HS-5 (cell line): Measurements from ENCODE around the gene ACAT1.
"Not testable (repeated sequence)": the region's sequence is repeated elsewhere in the genome, so short reads cannot be mapped to it uniquely, and the experiment has no call there.

Experiments
- DNase-seq: peaks from one replicate; pipeline ENCODE4 v3.0.0-alpha.2; 2012; ENCODE audit warnings: low read depth

ACAT1 gene

DNA sequence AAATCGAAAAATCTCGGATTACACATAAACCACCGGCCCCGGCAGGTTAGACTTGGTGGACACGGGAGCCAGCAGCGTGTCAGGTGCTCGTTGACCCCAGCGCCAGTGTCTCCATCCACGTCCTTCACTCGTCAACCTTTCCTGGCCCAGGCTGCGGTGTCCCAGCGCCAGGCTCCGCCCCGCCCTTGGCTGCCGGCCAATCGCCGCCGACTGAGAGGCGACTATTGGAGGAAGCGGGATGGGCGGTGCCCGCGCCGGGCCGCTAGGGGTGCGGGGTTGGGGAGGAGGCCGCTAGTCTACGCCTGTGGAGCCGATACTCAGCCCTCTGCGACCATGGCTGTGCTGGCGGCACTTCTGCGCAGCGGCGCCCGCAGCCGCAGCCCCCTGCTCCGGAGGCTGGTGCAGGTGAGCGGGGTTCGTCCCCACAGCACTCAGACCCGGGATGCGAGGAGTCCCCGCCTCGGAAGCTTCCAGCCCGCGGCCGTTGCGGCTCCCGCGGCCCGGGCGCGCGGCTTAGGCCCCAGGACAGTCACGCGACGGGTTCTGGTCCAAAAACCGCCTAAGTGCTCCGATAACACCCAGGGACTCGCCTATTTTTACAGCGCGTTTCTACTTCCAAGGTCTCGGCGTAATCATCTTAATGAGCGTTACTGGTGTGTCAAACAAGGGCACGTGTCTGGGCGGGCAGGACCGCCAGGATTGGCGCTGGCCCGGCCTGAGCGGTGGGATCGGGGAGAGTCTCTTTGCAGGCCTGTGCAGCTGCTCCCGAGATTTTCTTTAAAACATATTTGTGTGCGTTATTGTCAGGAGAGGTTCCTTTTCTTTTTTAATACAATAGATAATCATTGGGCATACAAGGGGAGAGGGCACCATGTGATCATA is at the start of gene ACAT1:
Gene ACAT1 (plus strand): TSS at position 294 of the 882 bp plus-strand sequence. CDS start 40 bp downstream, at position 334.
- peak; percentile 44 for DNase-seq

DNA sequence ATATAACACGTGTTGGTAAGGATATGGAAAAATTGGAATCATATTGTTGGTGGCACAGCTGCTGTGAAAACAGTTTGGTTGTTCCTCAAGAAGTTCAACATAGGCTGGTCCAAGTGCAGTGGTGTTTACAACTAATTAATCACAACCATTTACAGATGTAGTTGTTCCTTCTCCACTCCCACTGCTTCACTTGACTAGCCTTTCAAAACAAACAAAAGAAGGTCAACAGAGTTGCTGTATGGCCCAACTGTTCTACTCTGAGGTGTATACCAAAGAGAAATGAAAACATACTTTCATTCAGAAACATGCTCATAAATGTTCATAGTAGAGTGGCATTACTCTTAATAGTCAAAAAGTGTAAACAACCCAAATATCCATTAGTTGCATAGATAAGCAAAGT is 36.6 kb upstream of the ACAT1 start:
- DNase-seq = no peak

DNA sequence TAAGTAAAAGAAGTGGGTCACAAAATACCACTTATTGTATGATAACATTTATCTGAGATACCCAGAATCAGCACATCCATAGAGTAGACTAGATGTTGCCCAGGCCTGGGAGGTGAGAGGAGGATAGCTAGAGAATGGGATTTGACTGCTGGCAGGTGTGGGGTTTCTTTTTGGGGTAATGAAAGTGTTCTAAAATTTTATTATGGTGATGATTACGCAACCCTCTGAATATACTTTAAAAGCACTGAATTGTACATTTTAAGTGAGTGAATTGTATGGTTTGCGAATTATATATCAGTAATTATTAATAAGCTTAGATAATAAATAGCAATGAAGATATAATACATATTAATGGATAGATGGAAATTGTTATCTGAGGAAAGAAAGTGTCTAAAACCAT is 35.7 kb upstream of the ACAT1 start:
- no peak for DNase-seq

DNA sequence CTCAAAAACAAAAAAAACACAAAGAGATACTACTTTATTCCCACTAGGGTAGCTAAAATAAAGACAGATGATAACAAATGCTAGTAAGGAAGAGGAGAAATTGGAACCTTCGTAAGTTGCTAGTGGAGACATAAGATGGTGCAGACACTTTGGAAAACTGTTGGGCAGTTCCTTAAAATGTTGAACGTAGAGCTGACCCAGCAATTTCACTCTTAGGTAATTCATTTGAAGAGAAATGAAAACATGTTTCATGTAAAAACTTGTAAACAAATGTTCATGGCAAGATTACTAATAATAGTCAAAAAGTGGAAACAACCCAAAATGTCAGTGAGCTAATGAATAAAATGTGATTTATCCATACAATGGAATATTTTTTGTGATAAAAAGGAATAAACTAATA is 29.2 kb upstream of the ACAT1 start:
- no peak for DNase-seq

DNA sequence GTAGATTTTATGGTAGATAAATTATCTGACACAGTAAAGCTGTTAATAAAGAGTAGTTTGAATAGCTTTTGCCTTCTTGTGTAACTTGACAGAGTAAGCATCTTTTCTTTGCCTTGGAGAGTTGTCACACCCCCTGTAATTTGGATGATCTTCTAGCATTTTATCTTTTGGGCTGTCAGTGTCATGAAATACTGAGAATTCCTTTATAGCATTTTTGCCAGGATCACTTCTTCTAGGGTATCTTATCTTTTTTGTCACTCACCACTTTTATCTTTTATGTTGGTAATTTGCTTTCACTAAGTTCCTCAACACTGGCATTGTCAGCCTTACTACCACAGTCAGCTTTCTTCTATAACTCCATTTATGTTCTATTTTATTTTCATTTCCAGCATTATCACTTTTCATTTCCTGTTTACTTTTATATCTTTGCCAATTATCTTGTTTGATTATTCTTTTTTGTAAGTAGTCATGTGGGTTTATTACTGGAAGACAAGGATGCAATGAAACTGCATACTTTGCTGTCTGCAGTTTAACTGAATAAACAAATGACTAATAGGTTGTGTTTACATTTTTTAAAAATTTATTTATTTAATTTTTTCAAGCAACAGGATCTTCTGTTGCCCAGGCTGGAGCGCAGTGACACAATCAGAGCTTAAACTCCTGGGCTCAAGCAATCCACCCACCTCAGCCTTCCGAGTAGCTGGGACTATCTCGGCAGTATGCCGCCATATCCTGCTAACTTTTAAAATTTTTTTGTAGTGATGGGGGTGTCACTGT is 28.1 kb upstream of the ACAT1 start:
- no peak for DNase-seq

DNA sequence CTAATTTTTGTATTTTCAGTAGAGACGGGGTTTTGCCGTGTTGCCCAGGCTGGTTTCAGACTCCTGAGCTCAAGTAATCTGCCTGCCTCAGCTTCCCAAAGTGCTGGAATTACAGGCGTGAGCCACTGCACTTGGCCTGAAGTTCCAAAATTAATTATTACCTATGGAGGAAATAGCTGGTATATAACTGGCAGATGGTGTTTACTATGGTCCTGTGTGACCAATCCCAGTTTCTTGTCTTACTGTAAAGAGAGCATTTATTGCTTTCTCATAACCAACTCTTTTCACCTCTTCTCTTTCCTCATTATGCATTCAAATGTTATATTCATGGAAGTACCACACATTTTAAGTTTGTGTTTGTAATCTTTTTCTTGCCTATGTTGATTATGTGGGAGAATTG is 24.2 kb upstream of the ACAT1 start:
- no peak for DNase-seq

DNA sequence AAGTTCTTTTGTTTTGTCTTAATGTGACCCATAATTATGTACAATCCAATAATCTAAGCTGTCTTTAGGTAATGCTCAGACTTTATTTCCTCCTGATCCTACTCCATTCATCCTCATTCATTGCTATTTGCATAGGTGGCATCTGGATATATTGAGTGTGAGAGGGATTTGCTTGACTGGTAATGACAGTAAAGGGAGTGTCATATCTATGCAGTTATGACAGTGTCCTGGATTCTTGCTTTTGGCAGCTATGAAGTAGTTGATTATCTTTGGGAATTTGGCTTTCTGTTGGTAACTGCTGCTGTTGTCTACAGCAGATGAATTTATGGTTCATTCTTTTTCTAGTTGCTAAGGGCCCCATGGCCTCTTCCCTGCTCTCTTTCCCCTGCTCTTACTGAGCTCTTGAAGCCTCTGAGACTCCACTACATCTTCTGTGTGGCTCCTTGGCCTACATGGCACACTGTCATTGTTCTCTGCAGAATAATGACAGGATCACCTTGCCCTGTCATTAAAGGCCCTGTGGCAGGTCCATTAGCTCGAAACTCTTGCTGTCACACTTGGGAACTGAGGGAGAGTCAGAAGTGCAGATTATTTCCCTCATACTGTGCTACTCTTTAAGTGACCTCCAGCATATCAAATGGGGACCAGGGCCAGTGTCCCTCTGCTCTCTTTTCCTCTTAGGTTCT is 20.1 kb upstream of the ACAT1 start:
- no peak for DNase-seq

DNA sequence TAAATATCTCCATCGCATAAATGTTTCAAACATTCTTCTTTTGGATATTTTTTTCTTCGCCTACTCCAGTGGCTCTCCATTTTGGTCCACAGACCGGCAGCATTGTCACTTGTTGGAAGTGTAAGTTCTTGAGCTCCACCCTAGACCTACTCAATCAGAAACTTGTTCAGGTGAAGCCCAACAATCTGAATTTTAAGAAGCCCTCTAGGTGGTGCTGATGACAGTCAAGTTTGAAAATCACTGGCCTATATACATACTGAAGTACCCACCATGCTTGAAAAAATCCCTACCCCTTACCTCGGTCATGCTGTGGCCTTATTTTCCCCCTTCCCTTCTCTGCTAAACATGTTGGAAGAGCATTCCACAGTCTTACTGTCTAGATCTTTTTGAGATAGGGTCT is 10.2 kb upstream of the ACAT1 start:
- DNase-seq = no peak

DNA sequence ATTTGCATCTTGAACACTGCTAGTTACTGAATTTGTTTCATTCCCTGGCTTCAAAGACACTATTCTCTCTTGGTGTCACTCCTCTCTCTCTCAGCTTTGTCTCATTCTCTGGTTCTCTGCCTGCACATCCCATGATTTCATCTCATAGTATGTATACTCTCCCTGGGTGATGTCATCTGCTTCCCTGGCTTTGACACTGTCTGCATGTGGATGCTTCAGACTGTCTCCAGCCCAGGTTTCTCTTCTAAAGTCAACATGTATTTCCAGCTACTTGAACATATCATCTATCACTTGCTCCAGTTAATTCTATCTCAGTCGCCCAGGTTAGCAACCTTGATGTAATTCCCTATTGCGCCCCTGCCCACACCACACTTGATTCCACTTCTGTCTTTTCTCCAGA is 9.3 kb upstream of the ACAT1 start:
- DNase-seq = no peak

DNA sequence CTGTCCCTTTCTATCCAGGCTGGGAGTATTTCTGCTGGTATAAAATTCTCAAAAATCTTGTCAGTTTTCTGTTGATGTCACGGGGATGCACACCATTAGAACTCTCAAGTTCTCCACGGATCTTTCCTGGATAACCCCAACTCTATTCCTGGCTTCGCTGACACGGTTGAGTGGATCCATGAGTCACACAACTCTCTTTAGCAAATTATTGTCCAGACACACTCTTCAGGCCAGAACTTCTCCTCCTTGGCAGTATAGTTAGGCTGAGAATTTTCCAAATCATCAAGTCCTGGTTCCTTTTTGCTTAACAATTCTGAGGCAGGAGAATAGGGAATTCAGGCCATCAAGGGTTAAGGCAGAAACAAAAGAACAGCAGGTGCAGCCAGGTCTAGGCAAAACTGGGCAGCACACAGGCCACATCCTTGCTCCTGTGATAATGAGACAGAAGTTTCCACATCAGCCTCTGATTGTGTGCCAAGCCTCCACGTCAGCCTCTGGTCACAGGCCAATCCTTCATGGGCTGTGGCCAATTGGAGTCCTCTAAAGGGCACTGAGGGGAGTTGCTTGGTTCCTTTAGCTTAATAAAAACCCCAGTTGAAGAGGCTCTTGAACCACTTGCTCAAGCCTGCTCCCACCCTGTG is 5.7 kb upstream of the ACAT1 start:
- peak; percentile 24 for DNase-seq

DNA sequence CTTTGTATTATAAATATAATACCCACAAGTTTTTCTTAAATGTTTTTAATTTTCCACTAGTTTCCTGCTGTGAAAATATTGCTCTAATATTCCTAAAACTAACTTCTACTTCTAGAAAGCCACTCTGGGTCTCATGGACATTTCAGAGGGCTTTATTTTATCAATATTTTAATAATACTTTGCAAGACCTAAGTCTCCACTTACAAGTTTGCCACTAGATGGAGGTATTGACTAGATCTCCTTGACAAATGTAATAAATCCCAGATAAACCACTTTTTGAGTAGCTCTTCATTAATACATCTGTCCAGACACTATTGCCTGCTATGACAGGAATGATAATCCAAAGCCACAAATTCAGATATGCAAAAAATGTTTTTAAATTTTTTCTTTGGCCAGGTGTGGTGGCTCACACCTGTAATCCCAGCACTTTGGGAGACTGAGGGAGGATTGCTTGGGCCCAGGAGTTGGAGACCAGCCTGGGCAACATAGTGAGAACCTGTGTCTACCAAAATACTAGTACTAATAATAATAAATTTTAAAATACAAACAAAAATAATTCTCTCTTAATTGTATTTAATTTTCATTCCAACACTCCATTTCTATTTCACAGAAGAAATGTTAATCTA is 3.5 kb upstream of the ACAT1 start:
- peak; percentile 25 for DNase-seq

DNA sequence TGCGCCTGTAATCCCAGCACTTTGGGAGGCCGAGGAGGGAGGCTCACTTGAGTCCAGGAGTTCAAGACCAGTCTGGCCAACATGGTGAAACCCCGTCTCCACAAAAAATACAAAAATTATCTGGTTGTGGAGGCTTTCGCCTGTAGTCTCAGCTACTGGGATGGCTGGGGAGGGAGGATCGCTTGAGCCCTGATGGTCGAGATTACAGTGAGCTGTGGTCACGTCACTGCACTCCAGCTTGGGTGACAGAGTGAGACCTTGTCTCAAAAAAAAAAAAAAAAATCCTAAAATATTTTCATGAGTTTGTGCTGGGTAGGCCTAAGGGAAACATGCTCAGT is 462 bp upstream of the ACAT1 start:
- not testable (repeated sequence) for DNase-seq

DNA sequence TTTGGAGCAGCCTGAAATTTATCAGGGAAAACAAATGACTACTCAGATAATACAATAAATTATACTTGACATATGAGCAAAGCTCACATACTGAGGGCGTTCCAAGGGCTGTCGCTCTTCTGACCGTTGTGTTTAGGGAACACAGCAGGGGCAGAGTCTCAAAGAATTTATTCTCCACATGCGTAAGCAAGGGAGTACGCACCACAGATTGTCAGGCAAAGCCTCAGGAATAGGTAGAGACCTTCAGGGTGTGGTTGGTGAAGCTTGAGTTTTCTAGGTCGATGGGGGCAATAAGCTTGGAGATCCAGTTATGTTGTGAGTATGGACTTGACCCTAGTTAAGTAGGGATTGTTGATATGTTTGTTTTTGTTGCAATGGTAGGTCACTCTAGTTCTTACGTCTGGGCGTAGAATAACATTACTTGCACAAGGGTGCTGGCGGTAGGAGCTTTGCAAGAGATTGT is 830 bp downstream of the ACAT1 start:
- DNase-seq = peak; percentile 20

DNA sequence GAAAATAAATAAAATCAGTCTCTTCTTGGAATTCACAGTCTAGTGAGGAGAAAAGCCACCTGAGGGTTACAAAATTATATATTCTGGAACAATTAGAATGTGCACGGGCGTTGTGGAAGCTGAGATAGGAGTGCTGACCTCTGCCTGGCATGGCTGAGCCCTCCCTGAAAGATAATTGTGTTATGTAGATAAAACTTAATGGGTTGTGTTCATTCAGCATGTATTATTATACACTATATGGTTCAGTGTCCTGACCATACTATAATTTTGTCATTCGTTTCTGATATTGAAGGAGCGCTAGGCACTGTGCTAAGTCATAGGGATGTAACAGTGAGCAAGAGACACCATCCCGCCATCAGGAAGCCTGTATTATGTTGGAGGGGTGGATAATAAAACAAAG is 3.7 kb downstream of the ACAT1 start:
- DNase-seq = no peak

DNA sequence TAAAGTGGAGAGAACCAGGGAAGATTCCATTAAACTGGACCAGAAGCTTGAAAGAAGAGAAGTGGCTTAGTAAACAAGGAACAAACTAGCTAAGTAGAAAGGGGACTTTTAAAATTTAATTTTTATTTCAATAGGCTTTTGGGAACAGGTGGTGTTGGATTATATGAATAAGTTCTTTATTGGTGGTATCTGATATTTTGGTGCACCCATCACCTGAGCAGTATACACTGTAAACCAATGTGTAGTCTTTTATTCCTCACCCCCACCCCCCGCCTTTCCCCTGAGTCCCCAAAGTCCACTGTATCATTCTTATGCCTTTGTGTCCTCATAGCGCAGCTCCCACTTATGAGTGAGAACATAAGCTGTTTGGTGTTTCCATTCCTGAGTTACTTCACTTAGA is 7.4 kb downstream of the ACAT1 start:
- DNase-seq = no peak

DNA sequence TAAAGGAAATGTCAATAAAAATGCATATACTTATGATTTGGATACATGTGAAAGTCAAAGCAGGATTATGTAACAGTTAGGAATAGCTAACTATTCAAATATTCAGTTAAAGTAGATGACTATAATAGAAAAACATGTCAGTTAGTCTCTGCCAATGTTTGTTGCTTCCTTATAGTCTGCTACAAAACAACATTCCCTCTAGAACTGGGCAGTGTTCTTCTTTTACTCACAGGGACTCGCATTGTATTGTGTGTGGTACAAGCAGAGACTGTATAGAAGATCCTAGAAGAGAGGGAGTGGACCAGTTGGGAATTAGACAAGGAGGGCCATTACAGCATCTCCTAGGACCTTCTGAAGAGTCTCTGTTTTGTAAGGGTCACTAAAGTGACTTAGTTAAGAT is 10.6 kb downstream of the ACAT1 start:
- no peak for DNase-seq

DNA sequence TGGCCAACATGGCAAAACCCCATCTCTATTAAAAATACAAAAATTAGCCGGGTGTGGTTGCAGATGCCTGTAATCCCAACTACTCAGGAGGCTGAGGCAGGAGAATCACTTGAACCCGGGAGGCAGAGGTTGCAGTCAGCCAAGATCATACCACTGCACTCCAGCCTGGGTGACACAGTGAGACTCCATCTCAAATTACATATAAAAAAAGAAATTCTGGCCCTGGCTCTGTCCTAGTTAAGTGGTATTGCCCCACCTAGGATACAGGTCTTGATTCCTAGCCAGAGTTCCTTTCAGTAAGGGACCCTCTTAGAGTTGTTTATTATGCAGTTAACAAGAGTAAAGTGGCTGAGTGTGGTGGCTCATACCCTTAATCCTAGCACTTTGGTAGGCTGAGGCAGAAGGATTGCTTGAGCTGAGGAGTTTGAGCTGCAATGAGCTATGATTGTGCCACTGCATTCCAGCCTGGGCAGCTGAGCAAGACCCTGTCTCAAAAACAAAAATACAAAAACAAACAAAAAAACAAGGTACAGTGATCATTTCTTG is 11.7 kb downstream of the ACAT1 start:
- not testable (repeated sequence) for DNase-seq

DNA sequence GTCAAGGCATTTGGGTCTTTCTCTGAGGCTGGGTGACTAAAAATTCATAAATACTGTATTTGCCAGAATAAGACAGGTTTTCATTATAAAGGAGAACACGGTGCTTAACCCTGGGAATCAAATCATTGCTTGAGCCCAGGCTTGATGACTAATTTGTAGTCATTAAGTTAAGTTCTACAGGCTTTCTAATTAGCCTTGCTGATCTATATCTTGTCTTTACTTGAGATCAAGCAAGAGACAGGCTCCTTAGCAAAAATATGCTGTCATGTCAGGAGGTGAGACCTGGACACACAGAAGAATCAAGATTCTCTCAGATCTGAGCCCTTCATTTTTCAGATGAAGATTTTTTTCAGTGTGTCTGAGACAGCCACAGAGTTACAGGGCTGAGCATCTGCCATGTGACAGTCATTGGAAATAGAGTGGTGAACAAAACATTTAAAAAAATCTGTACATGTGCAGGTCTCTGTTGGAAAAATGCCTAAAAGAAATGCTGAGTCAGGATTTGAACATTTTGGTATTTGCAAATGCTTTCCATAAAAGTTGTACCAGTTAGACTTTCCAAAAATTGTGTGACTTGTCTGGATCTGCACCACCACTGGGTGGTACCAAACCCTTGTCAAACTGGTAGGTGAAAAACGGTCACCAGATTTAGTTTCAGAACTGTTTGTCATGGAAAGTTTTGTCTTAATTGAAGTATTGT is 14.6 kb downstream of the ACAT1 start:
- no peak for DNase-seq

DNA sequence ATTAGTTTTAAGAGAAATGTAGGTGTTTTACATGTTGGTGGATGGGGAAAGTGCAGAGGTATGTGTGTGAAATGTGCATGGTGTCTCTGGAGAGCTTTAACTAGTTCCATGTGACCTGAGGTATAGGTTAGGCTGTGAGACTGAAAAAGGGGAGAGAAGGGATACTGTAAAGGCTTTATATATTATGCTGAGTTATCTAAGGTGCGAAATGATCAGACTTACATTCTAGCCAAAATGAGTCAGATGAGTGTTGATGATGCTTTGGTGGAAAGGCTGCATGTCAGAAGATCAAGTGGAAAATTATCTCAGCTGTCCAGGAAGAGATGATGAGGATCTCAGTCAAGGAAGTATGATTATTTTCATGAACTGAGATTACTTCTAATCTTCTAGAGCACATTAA is 15.8 kb downstream of the ACAT1 start:
- no peak for DNase-seq

DNA sequence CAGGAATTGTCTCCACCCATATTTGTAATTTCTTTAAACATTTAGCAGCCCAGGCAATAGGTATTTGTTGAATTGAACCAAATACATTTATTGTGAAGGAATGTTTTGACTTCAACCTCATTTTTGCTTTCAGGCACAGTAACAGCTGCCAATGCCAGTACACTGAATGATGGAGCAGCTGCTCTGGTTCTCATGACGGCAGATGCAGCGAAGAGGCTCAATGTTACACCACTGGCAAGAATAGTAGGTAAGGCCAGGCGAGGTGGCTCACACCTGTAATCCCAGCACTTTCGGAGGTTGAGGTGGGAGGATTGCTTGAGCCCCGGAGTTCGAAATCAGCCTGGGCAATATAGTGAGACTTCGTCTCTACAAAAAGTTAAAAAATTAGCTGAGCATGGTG is 20.9 kb downstream of the ACAT1 start:
- no peak for DNase-seq

DNA sequence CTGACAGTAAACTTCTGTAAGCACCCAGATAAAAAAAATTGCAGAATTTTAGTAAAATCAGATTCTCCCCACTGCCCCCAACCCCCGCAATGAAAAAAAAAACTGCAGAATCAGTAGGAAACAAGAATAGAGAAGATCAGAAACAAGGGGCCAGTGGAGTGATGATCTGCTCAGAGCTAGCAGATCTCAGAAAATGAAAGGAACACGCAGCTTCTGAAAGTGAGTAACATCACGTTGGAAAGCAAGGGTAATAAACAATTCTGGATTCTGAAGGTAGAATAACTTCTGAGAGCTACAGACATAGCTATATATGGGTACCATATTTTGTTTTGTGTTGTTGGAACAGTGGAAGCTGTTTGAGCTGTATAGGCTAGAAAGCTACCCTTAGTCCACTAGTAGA is 23.2 kb downstream of the ACAT1 start:
- DNase-seq = no peak
